ENCODE results near the gene HOXA1. TPM values are rescaled to one million over a fixed set of nuclear protein-coding genes. Genes with fewer than 3 reads are reported as not detected.

HOXA1 gene
- total RNA-seq, 1 experiment from 2014 or later = 5.8 TPM

GRCh38 chr7:27091941-27092818, 3.6 kb downstream of the HOXA1 start:
- Histone ChIP-seq H3K27me3 (replicated peaks) (no peaks in the 10 kb centered on the region), H3K9me3 (replicated peaks) (no peaks in the 10 kb centered on the region), H3K4me3 (no peak overlapping the region), H3K36me3 (no peaks in the 10 kb centered on the region; the same call in 1 of the 2 replicates), H3K4me1 (replicated peaks) (peaks cover 43% of the 10 kb centered on the region), H3K27ac (peak overlapping the region; percentile 1; the same call in 1 of the 2 replicates)
- DNase-seq (ENCODE audit: low read depth in 1 of 2, low spot score in 2 of 2) = peak; percentile 51 to 79

- Histone ChIP-seq H3K36me3 (no peaks in the 10 kb centered on the region; the same call in 1 of the 2 replicates), H3K27ac (peak overlapping the region; percentile 1; the same call in 1 of the 2 replicates), H3K27me3 (replicated peaks) (no peaks in the 10 kb centered on the region), H3K9me3 (replicated peaks) (no peaks in the 10 kb centered on the region), H3K4me3 (no peak overlapping the region), H3K4me1 (replicated peaks) (peaks cover 41% of the 10 kb centered on the region)
- DNase-seq (ENCODE audit: low read depth in 1 of 2, low spot score in 2 of 2) = no peak
These were observed 4.7 kb downstream of the HOXA1 start for GRCh38 chr7:27091105-27091504.

- H3K4me3 ChIP-seq = no peak overlapping the region
- H3K4me1 ChIP-seq (replicated peaks) = peaks cover 32% of the 10 kb centered on the region
- no peak for DNase-seq (ENCODE audit: low read depth in 1 of 2, low spot score in 2 of 2)
- no peak overlapping the region for H3K27ac ChIP-seq
- H3K9me3 ChIP-seq (replicated peaks) = no peaks in the 10 kb centered on the region
- no peaks in the 10 kb centered on the region for H3K27me3 ChIP-seq (replicated peaks)
- no peaks in the 10 kb centered on the region for H3K36me3 ChIP-seq
These were observed 7.5 kb downstream of the HOXA1 start for GRCh38 chr7:27088002-27088922.

- H3K27ac ChIP-seq = no peak overlapping the region
- no peak for DNase-seq (ENCODE audit: low read depth in 1 of 2, low spot score in 2 of 2)
- H3K36me3 ChIP-seq = no peaks in the 10 kb centered on the region
- no peaks in the 10 kb centered on the region for H3K27me3 ChIP-seq (replicated peaks)
- H3K4me1 ChIP-seq (replicated peaks) = peaks cover 42% of the 10 kb centered on the region
- no peak overlapping the region for H3K4me3 ChIP-seq
- no peaks in the 10 kb centered on the region for H3K9me3 ChIP-seq (replicated peaks)
These were observed 12.2 kb downstream of the HOXA1 start for GRCh38 chr7:27083646-27084045.

DNA sequence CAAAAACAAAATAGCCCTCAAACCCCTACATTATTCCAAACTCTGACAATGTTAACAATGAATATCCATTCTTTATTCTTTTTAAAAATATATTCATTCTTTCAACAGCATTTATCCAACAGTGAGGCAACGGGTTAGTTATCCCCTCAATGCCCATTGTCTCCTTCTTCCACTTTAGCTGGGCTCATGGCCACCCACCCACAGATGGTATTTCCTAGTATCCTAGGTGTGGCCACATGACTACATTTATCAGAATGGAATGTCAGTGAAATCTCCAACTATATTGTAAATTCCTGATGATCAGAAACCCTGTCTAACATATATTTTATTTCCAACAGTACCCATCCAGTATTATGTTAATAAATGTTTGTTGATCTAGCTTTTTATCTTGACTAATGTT, 13.6 kb downstream of the HOXA1 start:
- Histone ChIP-seq H3K36me3 (no peaks in the 10 kb centered on the region), H3K27ac (peak overlapping the region; percentile 90), H3K4me1 (replicated peaks) (peaks cover 44% of the 10 kb centered on the region), H3K4me3 (no peak overlapping the region), H3K9me3 (replicated peaks) (no peaks in the 10 kb centered on the region), H3K27me3 (replicated peaks) (no peaks in the 10 kb centered on the region)
- DNase-seq (ENCODE audit: low read depth in 1 of 2, low spot score in 2 of 2) = peak; percentile 69 to 73

GRCh38 chr7:27080844-27081436, 14.9 kb downstream of the HOXA1 start:
- DNase-seq (ENCODE audit: low read depth in 1 of 2, low spot score in 2 of 2) = peak in 1 of 2 experiments; percentile 44
- H3K27me3 ChIP-seq (replicated peaks) = no peaks in the 10 kb centered on the region
- no peaks in the 10 kb centered on the region for H3K36me3 ChIP-seq
- H3K27ac ChIP-seq = peak overlapping the region; percentile 90
- no peak overlapping the region for H3K4me3 ChIP-seq
- H3K9me3 ChIP-seq (replicated peaks) = no peaks in the 10 kb centered on the region
- H3K4me1 ChIP-seq (replicated peaks) = peaks cover 44% of the 10 kb centered on the region

- Histone ChIP-seq H3K36me3 (no peaks in the 10 kb centered on the region), H3K4me1 (replicated peaks) (peaks cover 44% of the 10 kb centered on the region), H3K27me3 (replicated peaks) (no peaks in the 10 kb centered on the region), H3K27ac (no peak overlapping the region), H3K4me3 (no peak overlapping the region), H3K9me3 (replicated peaks) (no peaks in the 10 kb centered on the region)
- no peak for DNase-seq (ENCODE audit: low read depth in 1 of 2, low spot score in 2 of 2)
These were observed 16.4 kb downstream of the HOXA1 start for GRCh38 chr7:27079234-27079975.

GRCh38 chr7:27078616-27079233, 17.1 kb downstream of the HOXA1 start:
- Histone ChIP-seq H3K27ac (no peak overlapping the region), H3K9me3 (replicated peaks) (no peaks in the 10 kb centered on the region), H3K4me3 (no peak overlapping the region), H3K36me3 (no peaks in the 10 kb centered on the region), H3K4me1 (replicated peaks) (peaks cover 44% of the 10 kb centered on the region), H3K27me3 (replicated peaks) (no peaks in the 10 kb centered on the region)
- DNase-seq (ENCODE audit: low read depth in 1 of 2, low spot score in 2 of 2) = no peak

DNA sequence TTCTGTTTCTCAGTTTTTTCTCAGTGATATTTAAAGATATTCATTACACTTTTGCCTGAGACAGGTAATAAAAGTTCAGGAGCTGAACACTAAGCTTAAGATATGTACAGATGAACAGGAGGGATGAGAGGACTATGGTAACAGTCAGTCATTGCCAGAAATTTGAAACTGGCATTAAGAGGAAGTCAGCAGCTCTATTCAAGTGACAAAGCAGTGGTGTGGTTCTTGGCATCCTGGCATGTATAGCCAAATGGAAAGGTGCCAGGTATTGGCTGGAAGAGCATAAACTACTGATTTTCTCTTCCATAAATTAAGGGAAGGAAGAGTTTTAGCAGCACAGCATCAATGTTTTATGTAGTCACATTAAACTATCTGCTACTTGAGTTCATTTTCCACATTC, 22.7 kb downstream of the HOXA1 start:
- DNase-seq (ENCODE audit: low read depth in 1 of 2, low spot score in 2 of 2) = no peak
- Histone ChIP-seq H3K27me3 (replicated peaks) (no peaks in the 10 kb centered on the region), H3K27ac (no peak overlapping the region), H3K9me3 (replicated peaks) (no peaks in the 10 kb centered on the region), H3K4me3 (no peak overlapping the region), H3K36me3 (no peaks in the 10 kb centered on the region), H3K4me1 (replicated peaks) (no peaks in the 10 kb centered on the region)

GRCh38 chr7:27071622-27072390, 24.0 kb downstream of the HOXA1 start:
- no peak for DNase-seq (ENCODE audit: low read depth in 1 of 2, low spot score in 2 of 2)
- Histone ChIP-seq H3K4me3 (no peak overlapping the region), H3K9me3 (replicated peaks) (no peaks in the 10 kb centered on the region), H3K27ac (no peak overlapping the region), H3K27me3 (replicated peaks) (no peaks in the 10 kb centered on the region), H3K36me3 (no peaks in the 10 kb centered on the region), H3K4me1 (replicated peaks) (no peaks in the 10 kb centered on the region)

DNA sequence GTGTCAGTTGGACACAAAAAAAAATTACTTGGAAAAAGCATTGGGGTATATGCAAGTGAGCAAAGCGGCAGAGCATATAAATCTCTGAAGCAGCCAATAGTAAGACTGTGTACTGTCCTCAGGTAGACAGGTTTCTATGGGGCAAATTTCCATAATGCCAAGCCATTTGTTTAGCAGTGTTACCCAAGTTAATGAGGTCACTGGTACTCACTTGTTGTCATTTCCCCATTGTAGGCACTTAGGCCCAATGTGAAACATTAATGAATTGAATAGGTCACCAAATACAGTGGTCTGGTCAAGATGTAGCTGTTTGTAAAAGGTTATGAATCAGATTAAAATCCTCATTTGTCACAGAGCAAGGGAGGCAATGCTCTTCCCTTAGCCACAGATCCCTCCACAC, 27.5 kb downstream of the HOXA1 start:
- Histone ChIP-seq H3K4me1 (replicated peaks) (peaks cover 11% of the 10 kb centered on the region), H3K27ac (no peak overlapping the region), H3K4me3 (no peak overlapping the region), H3K36me3 (no peaks in the 10 kb centered on the region), H3K27me3 (replicated peaks) (no peaks in the 10 kb centered on the region), H3K9me3 (replicated peaks) (no peaks in the 10 kb centered on the region)
- no peak for DNase-seq (ENCODE audit: low read depth in 1 of 2, low spot score in 2 of 2)

DNA sequence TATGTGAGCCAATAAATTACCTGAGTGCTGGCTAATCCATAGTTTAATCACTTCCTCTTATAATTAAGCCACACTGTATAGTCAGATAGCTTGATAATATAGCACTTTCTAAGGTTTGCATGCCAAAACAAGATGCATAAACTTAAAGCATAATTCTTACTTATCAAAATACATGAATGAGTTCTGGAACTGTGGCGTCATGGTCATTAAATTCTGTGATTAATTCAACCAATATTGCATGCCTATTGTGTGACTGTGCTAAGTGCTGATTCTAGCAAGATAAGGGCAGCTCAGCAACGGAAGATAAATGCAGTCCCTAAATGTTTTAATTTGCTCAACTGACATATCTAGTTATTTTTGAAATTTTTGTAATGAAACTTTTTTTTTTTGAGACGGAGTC, 29.7 kb downstream of the HOXA1 start:
- Histone ChIP-seq H3K27me3 (replicated peaks) (no peaks in the 10 kb centered on the region), H3K27ac (no peak overlapping the region)
- DNase-seq (ENCODE audit: low read depth in 1 of 2, low spot score in 2 of 2) = no peak

More for the DNA sequence above, 29.7 kb downstream of the HOXA1 start:
- Histone ChIP-seq H3K36me3 (no peaks in the 10 kb centered on the region), H3K9me3 (replicated peaks) (no peaks in the 10 kb centered on the region), H3K4me3 (no peak overlapping the region), H3K4me1 (replicated peaks) (peaks cover 11% of the 10 kb centered on the region)

Data from SJSA1 (cell line).